HepG2 (cell line): ENCODE data around the gene FGGY. TPM values are rescaled to one million over a fixed set of nuclear protein-coding genes. Genes with fewer than 3 reads are reported as not detected.

Source experiments
- ATAC-seq: fragments of 200-7000 bp; cut with Tn5 transposase; 3 replicates; pipeline ENCODE4 v1.9.1; 2020; ENCODE audit warnings: mild to moderate bottlenecking, moderate library complexity
- BruUV-seq: library from RNA; stranded (reverse); fragments of 400-500 nt; replicated peaks from 2 replicates; lab custom pipeline; 2021; lab: Mats Ljungman, UMichigan
- CTCF ChIA-PET: fragments of 300-600 bp; formaldehyde crosslinking; extraction: SDS; loops from one replicate; lab custom pipeline; 2021; ENCODE audit warnings: low total read pairs, inconsistent platforms, low intra/inter-chr PET ratio; lab: Yijun Ruan, JAX
- POLR2A ChIA-PET: fragments of 350-600 bp; sonication (Branson Sonifier 250); formaldehyde crosslinking; loops from one replicate; lab custom pipeline; 2020; ENCODE audit warnings: antibody characterized with exemption, inconsistent platforms; lab: Yijun Ruan, JAX
- DNase-seq: peaks from one replicate; pipeline ENCODE4 v3.0.0-alpha.2; 2015; ENCODE audit warnings: low spot score
- FAIRE-seq: peaks from 3 replicates; lab custom pipeline; 2011; peaks lifted over from hg19 to GRCh38; lab: Jason Lieb, UNC
- H2AFZ ChIP-seq: one replicate; pipeline ENCODE4 v1.6.1; 2011; ENCODE audit warnings: low read length, inconsistent platforms
- H3K27ac ChIP-seq: fragments of 300-600 bp; 3 replicates; pipeline ENCODE4 v1.8.0; 2011; ENCODE audit warnings: mixed run types, mild to moderate bottlenecking, mixed read lengths, low read length, inconsistent platforms; ENCODE audit not compliant: insufficient read depth; ENCODE audit errors: extremely low read length
- H3K27me3 ChIP-seq, 2 experiments: fragments of 200-600 bp in 1 of 2; 2 replicates in 1 of 2; 3 replicates in 1 of 2; pipeline versions ENCODE4 v1.6.0 to v1.8.0; 2011; ENCODE audit warnings: low read length in 2 of 2, mild to moderate bottlenecking in 2 of 2, moderate library complexity in 2 of 2, inconsistent platforms in 1 of 2; ENCODE audit not compliant: insufficient read depth in 2 of 2, control insufficient read depth in 1 of 2
- H3K36me3 ChIP-seq, 2 experiments: fragments of 200-600 bp in 1 of 2; replicated peaks in 1 of 2; 2 replicates in 1 of 2; 3 replicates in 1 of 2; pipeline versions ENCODE4 v1.5.1 to v1.8.0; 2011; ENCODE audit warnings: low read length in 2 of 2, inconsistent platforms in 1 of 2; ENCODE audit not compliant: insufficient read depth in 2 of 2, control insufficient read depth in 1 of 2
- H3K4me1 ChIP-seq: 2 replicates; pipeline ENCODE4 v1.5.1; 2012; ENCODE audit warnings: low read length, inconsistent platforms; ENCODE audit not compliant: insufficient read depth
- H3K4me2 ChIP-seq: 2 replicates; pipeline ENCODE4 v1.6.0; 2011; ENCODE audit warnings: low read depth, low read length, inconsistent platforms
- H3K4me3 ChIP-seq, 3 experiments: fragments of 200-600 bp in 1 of 3; sonication (generic), shearing (Covaris generic) in 1 of 3; replicated peaks in 1 of 3; 2 replicates each; pipeline ENCODE4 v1.5.1; 2011 to 2016; ENCODE audit warnings: low read length in 3 of 3, inconsistent platforms in 2 of 3, low read depth in 2 of 3, mild to moderate bottlenecking in 2 of 3, control low read depth in 1 of 3, mixed read lengths in 1 of 3; ENCODE audit not compliant: insufficient read depth in 1 of 3
- H3K79me2 ChIP-seq: one replicate; pipeline ENCODE4 v1.6.1; 2011; ENCODE audit warnings: low read length, inconsistent platforms; ENCODE audit not compliant: insufficient read depth
- H3K9ac ChIP-seq: 2 replicates; pipeline ENCODE4 v1.6.0; 2011; ENCODE audit warnings: mild to moderate bottlenecking, low read depth, low read length, inconsistent platforms; ENCODE audit not compliant: insufficient read depth
- H3K9me3 ChIP-seq: 2 replicates; pipeline ENCODE4 v1.5.1; 2012; ENCODE audit warnings: mild to moderate bottlenecking, low read length
- H4K20me1 ChIP-seq: 2 replicates; pipeline ENCODE4 v1.6.0; 2011; ENCODE audit warnings: inconsistent platforms, mild to moderate bottlenecking, low read length, moderate library complexity; ENCODE audit not compliant: insufficient read depth
- CREB3 ChIP-seq: sonication (generic); formaldehyde crosslinking; IDR thresholded peaks from 2 replicates; pipeline ENCODE4 v1.5.0; 2020; ENCODE audit warnings: missing genetic modification reagents
- EEA1 ChIP-seq: sonication (generic); formaldehyde crosslinking; IDR thresholded peaks from 2 replicates; pipeline ENCODE4 v1.5.1; 2020; ENCODE audit warnings: mild to moderate bottlenecking, missing genetic modification reagents, borderline replicate concordance
- HMGA1 ChIP-seq: sonication (generic); formaldehyde crosslinking; conservative IDR thresholded peaks from 2 replicates; pipeline ENCODE4 v1.4.0; 2020; ENCODE audit warnings: missing genetic modification reagents
- HOXD1 ChIP-seq: sonication (generic); formaldehyde crosslinking; IDR thresholded peaks from 2 replicates; pipeline ENCODE4 v1.5.0; 2020; ENCODE audit warnings: missing genetic modification reagents
- KAT8 ChIP-seq: IDR thresholded peaks from 2 replicates; pipeline ENCODE4 v1.6.1; 2016; ENCODE audit warnings: missing genetic modification reagents, missing compliant biosample characterization
- KDM3A ChIP-seq: IDR thresholded peaks from 2 replicates; pipeline ENCODE4 v1.6.1; 2018; ENCODE audit warnings: low read depth, missing compliant biosample characterization
- NR2F1 ChIP-seq, 2 experiments: fragments of 450-650 bp in 1 of 2; formaldehyde crosslinking in 1 of 2; IDR thresholded peaks; 2 replicates each; pipeline versions ENCODE4 v1.5.0 to v1.6.1; 2016 to 2020; ENCODE audit warnings: mild to moderate bottlenecking in 1 of 2, missing compliant biosample characterization in 1 of 2, missing genetic modification reagents in 1 of 2, moderate library complexity in 1 of 2
- RNF2 ChIP-seq: fragments of 450-650 bp; conservative IDR thresholded peaks from 2 replicates; pipeline ENCODE4 v1.6.1; 2016; ENCODE audit warnings: low read depth
- SMYD3 ChIP-seq: sonication (generic); formaldehyde crosslinking; IDR thresholded peaks from 2 replicates; pipeline ENCODE4 v1.8.1; 2023; ENCODE audit warnings: mild to moderate bottlenecking, missing genetic modification reagents
- TRIM22 ChIP-seq: fragments of 450-650 bp; IDR thresholded peaks from 2 replicates; pipeline ENCODE4 v1.6.1; 2017
- ZFYVE20 ChIP-seq: sonication (generic); formaldehyde crosslinking; IDR thresholded peaks from 2 replicates; pipeline ENCODE4 v1.8.0; 2023; ENCODE audit warnings: low read depth, mild to moderate bottlenecking, moderate library complexity, missing genetic modification reagents, borderline replicate concordance
- ZNF124 ChIP-seq: sonication (generic); formaldehyde crosslinking; IDR thresholded peaks from 2 replicates; pipeline ENCODE4 v1.4.0; 2020; ENCODE audit warnings: missing genetic modification reagents
- ZNF350 ChIP-seq: sonication (generic); formaldehyde crosslinking; IDR thresholded peaks from 2 replicates; pipeline ENCODE4 v1.4.0; 2020; ENCODE audit warnings: mild to moderate bottlenecking, low read depth, missing genetic modification reagents, borderline replicate concordance
- ZNF484 ChIP-seq: sonication (generic); formaldehyde crosslinking; IDR thresholded peaks from 2 replicates; pipeline ENCODE4 v1.5.1; 2020; ENCODE audit warnings: mild to moderate bottlenecking, low read depth, missing genetic modification reagents, borderline replicate concordance
- ZNF768 ChIP-seq: sonication (generic); formaldehyde crosslinking; IDR thresholded peaks from 2 replicates; pipeline ENCODE4 v1.4.0; 2020; ENCODE audit warnings: missing genetic modification reagents
- ZSCAN12 ChIP-seq: sonication (generic); formaldehyde crosslinking; IDR thresholded peaks from 2 replicates; pipeline ENCODE4 v1.9.0; 2021; ENCODE audit warnings: mild to moderate bottlenecking, missing genetic modification reagents
- WGBS: methylation state at CpG from one replicate; pipeline ENCODE4 v1.1.6; 2017; ENCODE audit warnings: low lambda C conversion rate; 5-methylcytosine and 5-hydroxymethylcytosine counted together
- in situ Hi-C: cut with HindIII; loops from 2 replicates; pipeline ENCODE4 v1.10.0; 2017; ENCODE audit warnings: low pct_unique_long_range_greater_than_20kb; ENCODE audit not compliant: extremely low pct_ligation_motif_present
- intact Hi-C: fragments of 100-400 bp; cut with micrococcal nuclease; formaldehyde crosslinking; loops from one replicate; pipeline ENCODE4 v1.10.0; 2022; ENCODE audit not compliant: unreplicated experiment
- polyA plus RNA-seq, 8 experiments: library from polyadenylated mRNA; depleted of rRNA in 3 of 8; stranded (reverse) in 7 of 8; unstranded in 1 of 8; fragments of >200 nt; fragmentation: Illumina TruSeq in 4 of 8; extraction: Trizol in 4 of 8; gene quantifications; 2 replicates each; pipeline versions ENCODE4 v1.2.1 to v1.2.3, GENCODE V29; 2011 to 2016; ENCODE audit warnings: low read depth in 4 of 8, missing spikeins in 1 of 8, mixed read lengths in 1 of 8; ENCODE audit not compliant: insufficient read depth in 1 of 8
- total RNA-seq, 5 experiments: library from RNA; depleted of rRNA; stranded (reverse); fragments of >200 nt; fragmentation: Illumina TruSeq; extraction: Trizol; gene quantifications; 2 replicates each; pipeline ENCODE4 v1.2.3, GENCODE V29; 2016; ENCODE audit warnings: low read depth in 1 of 5
- TF ChIP-seq, protein P1 (sequence below): IDR thresholded peaks from 2 replicates; pipeline ENCODE4 v1.6.1; 2016; ENCODE audit warnings: missing genetic modification reagents, missing compliant biosample characterization
- TF ChIP-seq, protein P2 (sequence below): sonication (generic); formaldehyde crosslinking; IDR thresholded peaks from 2 replicates; pipeline ENCODE4 v1.4.0; 2020; ENCODE audit warnings: missing genetic modification reagents
- TF ChIP-seq, protein P3 (sequence below): IDR thresholded peaks from 2 replicates; pipeline ENCODE4 v1.6.1; 2016; ENCODE audit warnings: missing compliant biosample characterization, missing genetic modification reagents, borderline replicate concordance

The FGGY gene
- total and polyA plus RNA-seq, 2 of the 13 experiments (the other 11 are each of a cell fraction or from before 2014, with no cell fraction given), result 15.7 to 27.5 TPM

- ATAC-seq, result no peak
- no peak overlapping the region for H3K4me2 ChIP-seq
- TF ChIP-seq ZFYVE20 (no peak), RNF2 (no peak), TRIM22 (no peak), ZNF124 (no peak), ZSCAN12 (CRISPR knock-in tag) (no peak), HOXD1 (CRISPR knock-in tag) (no peak), CREB3 (CRISPR knock-in tag) (no peak), ZNF768 (no peak), EEA1 (CRISPR knock-in tag) (no peak), ZNF350 (CRISPR knock-in tag) (no peak), ZNF484 (CRISPR knock-in tag) (no peak), SMYD3 (CRISPR knock-in tag) (no peak), KDM3A (CRISPR knock-in tag) (no peak), HMGA1 (no peak), NR2F1 (CRISPR knock-in tag; IDR thresholded peaks at IDR 0.05) (no peak), KAT8 (CRISPR knock-in tag) (no peak)
- TF ChIP-seq, protein P1, sequence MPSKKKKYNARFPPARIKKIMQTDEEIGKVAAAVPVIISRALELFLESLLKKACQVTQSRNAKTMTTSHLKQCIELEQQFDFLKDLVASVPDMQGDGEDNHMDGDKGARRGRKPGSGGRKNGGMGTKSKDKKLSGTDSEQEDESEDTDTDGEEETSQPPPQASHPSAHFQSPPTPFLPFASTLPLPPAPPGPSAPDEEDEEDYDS (CRISPR knock-in tag), result no peak
- TF ChIP-seq, protein P2, sequence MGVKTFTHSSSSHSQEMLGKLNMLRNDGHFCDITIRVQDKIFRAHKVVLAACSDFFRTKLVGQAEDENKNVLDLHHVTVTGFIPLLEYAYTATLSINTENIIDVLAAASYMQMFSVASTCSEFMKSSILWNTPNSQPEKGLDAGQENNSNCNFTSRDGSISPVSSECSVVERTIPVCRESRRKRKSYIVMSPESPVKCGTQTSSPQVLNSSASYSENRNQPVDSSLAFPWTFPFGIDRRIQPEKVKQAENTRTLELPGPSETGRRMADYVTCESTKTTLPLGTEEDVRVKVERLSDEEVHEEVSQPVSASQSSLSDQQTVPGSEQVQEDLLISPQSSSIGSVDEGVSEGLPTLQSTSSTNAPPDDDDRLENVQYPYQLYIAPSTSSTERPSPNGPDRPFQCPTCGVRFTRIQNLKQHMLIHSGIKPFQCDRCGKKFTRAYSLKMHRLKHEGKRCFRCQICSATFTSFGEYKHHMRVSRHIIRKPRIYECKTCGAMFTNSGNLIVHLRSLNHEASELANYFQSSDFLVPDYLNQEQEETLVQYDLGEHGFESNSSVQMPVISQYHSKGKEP (CRISPR knock-in tag), result no peak
- TF ChIP-seq, protein P3, sequence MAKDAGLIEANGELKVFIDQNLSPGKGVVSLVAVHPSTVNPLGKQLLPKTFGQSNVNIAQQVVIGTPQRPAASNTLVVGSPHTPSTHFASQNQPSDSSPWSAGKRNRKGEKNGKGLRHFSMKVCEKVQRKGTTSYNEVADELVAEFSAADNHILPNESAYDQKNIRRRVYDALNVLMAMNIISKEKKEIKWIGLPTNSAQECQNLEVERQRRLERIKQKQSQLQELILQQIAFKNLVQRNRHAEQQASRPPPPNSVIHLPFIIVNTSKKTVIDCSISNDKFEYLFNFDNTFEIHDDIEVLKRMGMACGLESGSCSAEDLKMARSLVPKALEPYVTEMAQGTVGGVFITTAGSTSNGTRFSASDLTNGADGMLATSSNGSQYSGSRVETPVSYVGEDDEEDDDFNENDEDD, result no peak
Observed at GRCh38 chr1:59455206-59455605, 158.3 kb downstream of the FGGY start.

More at GRCh38 chr1:59455206-59455605, 158.3 kb downstream of the FGGY start:
- intact Hi-C loops, result no loop called here
- in situ Hi-C loops, result no loop called here
- DNase-seq (no peak), FAIRE-seq (no peak)
- H3K9ac ChIP-seq, result no peak overlapping the region
- peaks cover 24% of the 10 kb centered on the region for H3K4me1 ChIP-seq
- H3K36me3 ChIP-seq, result no peaks in the 10 kb centered on the region
- H2AFZ ChIP-seq, result no peak overlapping the region
- CTCF ChIA-PET, result no interaction called here
- H3K9me3 ChIP-seq, result no peaks in the 10 kb centered on the region
- POLR2A ChIA-PET, result no interaction called here
- no TSS peak for BruUV-seq
- H4K20me1 ChIP-seq, result no peaks in the 10 kb centered on the region
- no peak overlapping the region for H3K27ac ChIP-seq
- 97% methylated on average over 2 of the region's 2 CpGs for WGBS
- H3K4me3 ChIP-seq, result no peak overlapping the region
- no peaks in the 10 kb centered on the region for H3K27me3 ChIP-seq
- no peaks in the 10 kb centered on the region for H3K79me2 ChIP-seq
